IMR-90 (cell line): Measurements from ENCODE around the gene THSD8. TPM values are rescaled to one million over a fixed set of nuclear protein-coding genes. Genes with fewer than 3 reads are reported as not detected.

Experiments used
- ATAC-seq: fragments of 200-7000 bp; cut with Tn5 transposase; 2 replicates; pipeline ENCODE4 v1.9.1; 2020; ENCODE audit warnings: low read depth, mild to moderate bottlenecking, moderate library complexity
- BruUV-seq: library from RNA; stranded (reverse); fragments of 400-500 nt; replicated peaks from 2 replicates; lab custom pipeline; 2021; lab: Mats Ljungman, UMichigan
- CTCF ChIA-PET: fragments of 300-600 bp; formaldehyde crosslinking; extraction: SDS; loops from one replicate; lab custom pipeline; 2021; ENCODE audit warnings: antibody characterized with exemption; lab: Yijun Ruan, JAX
- POLR2A ChIA-PET: fragments of 300-600 bp; sonication (Branson Sonifier 250); formaldehyde crosslinking; loops from one replicate; lab custom pipeline; 2022; ENCODE audit warnings: antibody characterized with exemption; ENCODE audit not compliant: unreplicated experiment; lab: Charles Lee
- DNase-seq: peaks from one replicate; pipeline ENCODE4 v3.0.0; 2013
- H2AFZ ChIP-seq: replicated peaks from 2 replicates; pipeline ENCODE3; 2013; ENCODE audit warnings: low read length, mild to moderate bottlenecking; ENCODE audit not compliant: poor library complexity
- H2AK5ac ChIP-seq: 2 replicates; pipeline ENCODE4 v1.6.1; 2013; ENCODE audit warnings: low read depth, low read length, inconsistent platforms
- H2AK9ac ChIP-seq: replicated peaks from 2 replicates; pipeline ENCODE3; 2013; ENCODE audit warnings: mild to moderate bottlenecking, low read depth, low read length, moderate library complexity; ENCODE audit not compliant: poor library complexity
- H2BK120ac ChIP-seq: 2 replicates; pipeline ENCODE4 v1.6.1; 2013; ENCODE audit warnings: low read depth, low read length, inconsistent platforms
- H2BK15ac ChIP-seq: 3 replicates; pipeline ENCODE4 v1.6.1; 2013; ENCODE audit warnings: low read depth, low read length, inconsistent platforms
- H2BK20ac ChIP-seq: 2 replicates; pipeline ENCODE4 v1.6.1; 2013; ENCODE audit warnings: low read depth, mild to moderate bottlenecking, inconsistent platforms, low read length, moderate library complexity
- H2BK5ac ChIP-seq: 2 replicates; pipeline ENCODE4 v1.6.1; 2013; ENCODE audit warnings: mild to moderate bottlenecking, low read depth, low read length, inconsistent platforms; ENCODE audit not compliant: poor library complexity, severe bottlenecking
- H3K14ac ChIP-seq: replicated peaks from 2 replicates; pipeline ENCODE4 v1.6.1; 2013; ENCODE audit warnings: low read depth, low read length, inconsistent platforms
- H3K18ac ChIP-seq: 2 replicates; pipeline ENCODE4 v1.6.1; 2013; ENCODE audit warnings: low read depth, low read length, control low read depth
- H3K23ac ChIP-seq: 2 replicates; pipeline ENCODE4 v1.6.1; 2013; ENCODE audit warnings: low read depth, low read length, inconsistent platforms
- H3K27ac ChIP-seq: 2 replicates; pipeline ENCODE4 v1.5.1; 2013; ENCODE audit warnings: mild to moderate bottlenecking, control low read depth, low read length; ENCODE audit not compliant: insufficient read depth
- H3K27me3 ChIP-seq: 2 replicates; pipeline ENCODE4 v1.6.1; 2013; ENCODE audit warnings: low read length; ENCODE audit not compliant: control insufficient read depth, insufficient read depth
- H3K36me3 ChIP-seq: 2 replicates; pipeline ENCODE4 v1.6.1; 2013; ENCODE audit warnings: low read length, mixed read lengths; ENCODE audit not compliant: control insufficient read depth, insufficient read depth
- H3K4ac ChIP-seq: 2 replicates; pipeline ENCODE4 v1.6.1; 2013; ENCODE audit warnings: low read depth, low read length, inconsistent platforms
- H3K4me1 ChIP-seq: 2 replicates; pipeline ENCODE4 v1.6.1; 2013; ENCODE audit warnings: low read length, mixed read lengths; ENCODE audit not compliant: control insufficient read depth, insufficient read depth
- H3K4me2 ChIP-seq: 2 replicates; pipeline ENCODE4 v1.6.1; 2013; ENCODE audit warnings: low read depth, mild to moderate bottlenecking, control low read depth, low read length, moderate library complexity
- H3K4me3 ChIP-seq: 2 replicates; pipeline ENCODE4 v1.5.1; 2013; ENCODE audit warnings: low read depth, mild to moderate bottlenecking, control low read depth, low read length, moderate library complexity; ENCODE audit not compliant: insufficient read depth
- H3K56ac ChIP-seq: 2 replicates; pipeline ENCODE4 v1.6.1; 2013; ENCODE audit warnings: low read length, inconsistent platforms; ENCODE audit not compliant: insufficient read depth; ENCODE audit errors: extremely low read depth
- H3K79me1 ChIP-seq, 2 experiments: 2 replicates each; pipeline ENCODE4 v1.6.1; 2013; ENCODE audit warnings: low read length in 2 of 2, inconsistent platforms in 1 of 2, low read depth in 1 of 2
- H3K9ac ChIP-seq: 2 replicates; pipeline ENCODE4 v1.6.1; 2013; ENCODE audit warnings: low read depth, low read length, control low read depth
- H3K9me1 ChIP-seq: 2 replicates; pipeline ENCODE4 v1.6.1; 2013; ENCODE audit warnings: low read length, inconsistent platforms; ENCODE audit not compliant: insufficient read depth
- H3K9me3 ChIP-seq: 2 replicates; pipeline ENCODE4 v1.6.1; 2013; ENCODE audit warnings: low read length; ENCODE audit not compliant: control insufficient read depth, insufficient read depth
- H4K20me1 ChIP-seq: 2 replicates; pipeline ENCODE4 v1.6.1; 2013; ENCODE audit warnings: low read length, inconsistent platforms; ENCODE audit not compliant: insufficient read depth
- H4K5ac ChIP-seq: 2 replicates; pipeline ENCODE4 v1.6.1; 2013; ENCODE audit warnings: mild to moderate bottlenecking, low read depth, low read length, control low read depth
- H4K8ac ChIP-seq, 2 experiments: 2 replicates each; pipeline ENCODE4 v1.6.1; 2013; ENCODE audit warnings: low read depth in 2 of 2, low read length in 2 of 2, control low read depth in 1 of 2, inconsistent platforms in 1 of 2
- H4K91ac ChIP-seq: 2 replicates; pipeline ENCODE4 v1.6.1; 2013; ENCODE audit warnings: low read depth, low read length, inconsistent platforms; ENCODE audit not compliant: insufficient read depth
- MAZ ChIP-seq: IDR thresholded peaks from 2 replicates; pipeline ENCODE4 v1.6.1; 2012; ENCODE audit warnings: low read depth, mild to moderate bottlenecking, low read length, improper control_type of control experiment, moderate library complexity, borderline replicate concordance
- MXI1 ChIP-seq: IDR thresholded peaks from 2 replicates; pipeline ENCODE4 v1.6.1; 2012; ENCODE audit warnings: low read depth, mild to moderate bottlenecking, low read length, moderate library complexity, borderline replicate concordance
- POLR2A ChIP-seq: IDR thresholded peaks from 2 replicates; pipeline ENCODE4 v1.6.1; 2012; ENCODE audit warnings: mild to moderate bottlenecking, low read depth, low read length
- RAD21 ChIP-seq: IDR thresholded peaks from 2 replicates; pipeline ENCODE4 v1.6.1; 2012; ENCODE audit warnings: low read length, improper control_type of control experiment
- SMC3 ChIP-seq: fragments of 150-350 bp; IDR thresholded peaks from 2 replicates; pipeline ENCODE4 v1.6.1; 2016; ENCODE audit warnings: low read depth, mild to moderate bottlenecking, antibody characterized with exemption, low read length, moderate library complexity
- WGBS, 2 experiments: methylation state at CpG; one replicate each; pipeline versions ENCODE4 v1.1.5 to v1.1.7; 2013; ENCODE audit warnings: missing lambda C conversion rate in 2 of 2; ENCODE audit not compliant: insufficient read length in 1 of 2; ENCODE audit errors: extremely low coverage in 2 of 2; 5-methylcytosine and 5-hydroxymethylcytosine counted together
- dilution Hi-C: fragments of 300-500 bp; cut with HindIII; formaldehyde crosslinking; loops from one replicate; pipeline ENCODE4 v1.14.3; 2018; ENCODE audit warnings: low sequenced_read_pairs; ENCODE audit not compliant: unreplicated experiment
- in situ Hi-C: fragments of 300-500 bp; cut with MboI; formaldehyde crosslinking; loops from 3 replicates; pipeline ENCODE4 v1.14.3; 2019; ENCODE audit warnings: low sequenced_read_pairs, inconsistent platforms, mixed read lengths
- intact Hi-C: fragments of 100-400 bp; cut with micrococcal nuclease; formaldehyde crosslinking; loops from 2 replicates; pipeline ENCODE4 v1.10.0; 2022
- polyA plus RNA-seq, 3 experiments: library from polyadenylated mRNA; depleted of rRNA; stranded (reverse); fragments of >200 nt; gene quantifications; 2 replicates each; pipeline ENCODE4 v1.2.3, GENCODE V29; 2012; ENCODE audit warnings: low replicate concordance in 1 of 3
- total RNA-seq: library from RNA; depleted of rRNA; stranded (reverse); fragments of >200 nt; gene quantifications from 2 replicates; pipeline ENCODE4 v1.2.3, GENCODE V29; 2012
- TF ChIP-seq, protein P1 (sequence below): conservative IDR thresholded peaks from 2 replicates; pipeline ENCODE4 v1.5.1; 2012; ENCODE audit warnings: mild to moderate bottlenecking, low read depth, low read length, improper control_type of control experiment

THSD8 gene
- total and polyA plus RNA-seq, 2 of the 4 experiments (the other 2 are of a cell fraction) = 0.68 TPM; not detected in 1

DNA sequence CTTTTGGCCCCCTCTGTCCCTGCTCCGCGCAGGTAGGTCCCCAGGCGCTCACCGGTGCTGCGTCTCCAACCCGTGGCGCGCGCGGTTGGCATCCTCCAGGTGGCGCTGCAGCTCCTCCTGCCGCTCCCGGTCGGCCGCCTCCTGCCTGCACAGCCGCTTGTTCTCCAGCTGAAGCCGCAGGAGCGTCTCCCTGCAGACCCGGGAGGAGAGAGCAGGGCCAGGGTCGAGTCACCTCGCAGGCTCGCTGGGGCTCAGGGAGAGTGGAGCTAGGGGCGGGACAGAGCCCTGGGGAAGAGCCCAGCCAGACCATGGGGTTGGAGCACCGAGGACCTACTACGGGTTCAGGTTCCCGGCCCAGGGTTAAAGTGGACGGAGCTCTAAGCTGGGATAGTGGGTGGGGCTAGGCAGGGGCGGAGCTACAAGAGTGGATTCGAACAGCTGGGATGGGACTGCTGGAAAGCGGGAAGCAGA, 35.8 kb upstream of the THSD8 start:
- dilution Hi-C loops = no loop called here
- Histone ChIP-seq H3K4me1 (no peaks in the 10 kb centered on the region), H2BK20ac (no peak overlapping the region), H2BK15ac (no peak overlapping the region), H2AFZ (peak overlapping the region; percentile 98), H3K4me2 (peak overlapping the region; percentile 98), H3K27me3 (no peaks in the 10 kb centered on the region), H3K79me1 (no peaks in the 10 kb centered on the region), H2BK5ac (no peak overlapping the region), H3K9me1 (no peaks in the 10 kb centered on the region), H4K20me1 (peaks cover 5% of the 10 kb centered on the region; the same call in 1 of the 2 replicates), H3K18ac (no peak overlapping the region), H3K36me3 (peaks cover 9% of the 10 kb centered on the region), H4K5ac (no peak overlapping the region), H3K23ac (no peak overlapping the region), H2AK5ac (no peak overlapping the region), H4K91ac (no peak overlapping the region), H3K9ac (peak overlapping the region; percentile 55), H3K14ac (no peak overlapping the region), H3K9me3 (no peaks in the 10 kb centered on the region), H3K4ac (no peak overlapping the region), H3K27ac (no peak overlapping the region; the same call in 1 of the 2 replicates), H3K56ac (no peak overlapping the region), H4K8ac (no peak overlapping the region), H2AK9ac (no peak overlapping the region), H2BK120ac (no peak overlapping the region), H3K4me3 (peak overlapping the region; percentile 84)
- peak; percentile 73 for DNase-seq
- 0% methylated on average over 24 of the region's 30 CpGs; no CpG with 5 or more reads in 1 of the 2 experiments for WGBS, 2 experiments
- intact Hi-C loops = loop anchor here (1.0 to 2.0 kb wide), 2 partner anchors 30 to 81 kb away; no protein-coding TSS in a partner anchor
- in situ Hi-C loops = loop anchor here (5.0 kb wide), 1 partner anchor 36 kb away; the partner anchor contains the start of genes PRDX2 and THSD8
- peak; percentile 99 for ATAC-seq
- TF ChIP-seq POLR2A (no peak), RAD21 (peak; percentile 87), MAZ (no peak), SMC3 (peak; percentile 89), MXI1 (no peak)
- TF ChIP-seq, protein P1, sequence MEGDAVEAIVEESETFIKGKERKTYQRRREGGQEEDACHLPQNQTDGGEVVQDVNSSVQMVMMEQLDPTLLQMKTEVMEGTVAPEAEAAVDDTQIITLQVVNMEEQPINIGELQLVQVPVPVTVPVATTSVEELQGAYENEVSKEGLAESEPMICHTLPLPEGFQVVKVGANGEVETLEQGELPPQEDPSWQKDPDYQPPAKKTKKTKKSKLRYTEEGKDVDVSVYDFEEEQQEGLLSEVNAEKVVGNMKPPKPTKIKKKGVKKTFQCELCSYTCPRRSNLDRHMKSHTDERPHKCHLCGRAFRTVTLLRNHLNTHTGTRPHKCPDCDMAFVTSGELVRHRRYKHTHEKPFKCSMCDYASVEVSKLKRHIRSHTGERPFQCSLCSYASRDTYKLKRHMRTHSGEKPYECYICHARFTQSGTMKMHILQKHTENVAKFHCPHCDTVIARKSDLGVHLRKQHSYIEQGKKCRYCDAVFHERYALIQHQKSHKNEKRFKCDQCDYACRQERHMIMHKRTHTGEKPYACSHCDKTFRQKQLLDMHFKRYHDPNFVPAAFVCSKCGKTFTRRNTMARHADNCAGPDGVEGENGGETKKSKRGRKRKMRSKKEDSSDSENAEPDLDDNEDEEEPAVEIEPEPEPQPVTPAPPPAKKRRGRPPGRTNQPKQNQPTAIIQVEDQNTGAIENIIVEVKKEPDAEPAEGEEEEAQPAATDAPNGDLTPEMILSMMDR = peak; percentile 93
- POLR2A ChIA-PET = interaction anchor here (0.6 to 1.0 kb wide), 2 partner anchors 26 to 29 kb away, joined by 3 to 5 read pairs; no protein-coding TSS in a partner anchor
- BruUV-seq = no TSS peak
- CTCF ChIA-PET = interaction anchor here (0.6 to 2.5 kb wide), 18 partner anchors 8 to 153 kb away, joined by 3 to 35 read pairs (median 4); partner anchors contain the start of genes JUNB and SYCE2
